T-helper 9 cell (primary cell): Measurements from ENCODE around the gene MARCHF11.

Source experiments
- DNase-seq: peaks from one replicate; pipeline ENCODE4 v3.0.0-alpha.2; 2020
- total RNA-seq, 2 donors: gene quantifications; one replicate each; lab custom pipeline; 2026; lab: John Stamatoyannopoulos, UW

Gene MARCHF11
- 0 reads per million in 2 donors for total RNA-seq

GRCh38 chr5:16179511-16179935 is at the start of gene MARCHF11:
Gene MARCHF11, minus strand, starts transcription at chr5:16179791. Its CDS starts 216 bp downstream, at chr5:16179575.
- DNase-seq: no peak

- DNase-seq: no peak
These were observed 46.3 kb upstream of the MARCHF11 start for GRCh38 chr5:16225927-16226326.

GRCh38 chr5:16192311-16192710 is 12.7 kb upstream of the MARCHF11 start:
- no peak for DNase-seq

GRCh38 chr5:16180789-16181082 is 1.1 kb upstream of the MARCHF11 start:
- DNase-seq: no peak

- no peak for DNase-seq
These were observed 571 bp upstream of the MARCHF11 start for GRCh38 chr5:16179936-16180788.

GRCh38 chr5:16178745-16179372 is 732 bp downstream of the MARCHF11 start:
- DNase-seq: peak; percentile 3

GRCh38 chr5:16169550-16169949 is 10.0 kb downstream of the MARCHF11 start:
- no peak for DNase-seq

- no peak for DNase-seq
These were observed 18.9 kb downstream of the MARCHF11 start for GRCh38 chr5:16160706-16161105.

GRCh38 chr5:16159636-16160035 is 20.0 kb downstream of the MARCHF11 start:
- DNase-seq: no peak

GRCh38 chr5:16156152-16156551 is 23.4 kb downstream of the MARCHF11 start:
- DNase-seq: no peak

- DNase-seq: no peak
These were observed 26.7 kb downstream of the MARCHF11 start for GRCh38 chr5:16152601-16153568.

GRCh38 chr5:16149621-16150020 is 30.0 kb downstream of the MARCHF11 start:
- DNase-seq: no peak

- DNase-seq: no peak
These were observed 32.3 kb downstream of the MARCHF11 start for GRCh38 chr5:16147179-16147900.

- DNase-seq: no peak
These were observed 35.2 kb downstream of the MARCHF11 start for GRCh38 chr5:16144416-16144815.

GRCh38 chr5:16143361-16144049 is 36.1 kb downstream of the MARCHF11 start:
- no peak for DNase-seq

- no peak for DNase-seq
These were observed 38.6 kb downstream of the MARCHF11 start for GRCh38 chr5:16140944-16141343.

GRCh38 chr5:16140417-16140816 is 39.2 kb downstream of the MARCHF11 start:
- no peak for DNase-seq

- DNase-seq: no peak
These were observed 42.4 kb downstream of the MARCHF11 start for GRCh38 chr5:16137177-16137576.

- no peak for DNase-seq
These were observed 44.1 kb downstream of the MARCHF11 start for GRCh38 chr5:16135506-16135905.

- DNase-seq: no peak
These were observed 44.6 kb downstream of the MARCHF11 start for GRCh38 chr5:16135003-16135402.

- DNase-seq: no peak
These were observed 45.4 kb downstream of the MARCHF11 start for GRCh38 chr5:16134204-16134603.

- no peak for DNase-seq
These were observed 47.7 kb downstream of the MARCHF11 start for GRCh38 chr5:16131878-16132277.
